Pancreas (tissue), 10 donors: Measurements from ENCODE around the gene ZNF268. TPM values are rescaled to one million over a fixed set of nuclear protein-coding genes. Genes with fewer than 3 reads are reported as not detected.

Experiments
- ATAC-seq, 4 donors: fragments of 200-7000 bp; cut with Tn5 transposase; one replicate each; pipeline versions ENCODE4 v1.8.0 to v1.9.1; 2020; ENCODE audit warnings: mild to moderate bottlenecking in 4 of 4, moderate library complexity in 4 of 4
- DNase-seq, 6 donors: peaks; one replicate each; pipeline ENCODE4 v3.0.0-alpha.2; 2020
- FAIRE-seq: peaks from 2 replicates; lab custom pipeline; 2012; peaks lifted over from hg19 to GRCh38; lab: Jason Lieb, UNC
- H3K27ac ChIP-seq, 4 donors: fragments of 200-600 bp; sonication (generic); 1 replicate in 3 of 4; 2 replicates in 1 of 4; pipeline versions ENCODE4 v1.5.0 to v1.8.0; 2020
- H3K27me3 ChIP-seq, 4 donors: fragments of 200-600 bp; one replicate each; pipeline ENCODE4 v1.8.0; 2021
- H3K36me3 ChIP-seq, 3 donors: fragments of 200-600 bp; sonication (generic) in 1 of 3; one replicate each; pipeline versions ENCODE4 v1.5.0 to v1.8.0; 2020 to 2021
- H3K4me1 ChIP-seq, 3 donors: fragments of 200-600 bp; one replicate each; pipeline ENCODE4 v1.8.0; 2021
- H3K4me3 ChIP-seq, 4 donors: fragments of 200-600 bp; sonication (generic) in 2 of 4; one replicate each; pipeline versions ENCODE4 v1.5.0 to v1.8.0; 2020 to 2021
- H3K9me3 ChIP-seq, 4 donors: fragments of 200-600 bp; one replicate each; pipeline ENCODE4 v1.8.0; 2021
- CTCF ChIP-seq, 4 donors: fragments of 200-600 bp; sonication (generic) in 3 of 4; IDR thresholded peaks; one replicate each; pipeline versions ENCODE4 v1.5.0 to v1.8.0; 2021; ENCODE audit warnings: antibody characterized with exemption in 4 of 4
- WGBS, 2 donors: extraction: QIAGEN DNeasy Blood & Tissue Kit; methylation state at CpG; one replicate each; pipeline ENCODE4 v1.1.7; 2013; 5-methylcytosine and 5-hydroxymethylcytosine counted together
- intact Hi-C, 3 donors: fragments of 100-400 bp; cut with DNase I; formaldehyde crosslinking; loops; one replicate each; pipeline versions ENCODE4 v1.11.1 to v1.14.2; 2022
- polyA plus RNA-seq, 2 donors: library from polyadenylated mRNA; stranded (reverse); fragments of 200-250 nt; gene quantifications; one replicate each; pipeline ENCODE4 v1.2.3, GENCODE V29; 2013
- total RNA-seq, 6 donors: library from RNA; stranded (reverse); fragmentation: NEBNext Ultra II Directional in 4 of 6; extraction: Animal tissue kit (Norgen Biotek cat#: 25700) in 4 of 6; gene quantifications; one replicate each; pipeline versions ENCODE4 v1.2.1 to v1.2.4, GENCODE V29; 2021 to 2023
- donor health status: healthy with polysubstance abuse.
- donor health status: DM: no; HTN: no; CAD: no; lungs with moderate emphysema.
- donor health status: DM: no; HTN: no; CAD: no.
- donor health status: control.
- donor health status: control.
- donor health status: Bipolar disorder and iron deficiency.
- donor health status: DM: yes; HTN: yes; CAD: no.
- donor health status: DM: no; HTN: no; CAD: no.
- donor health status: DM: no; HTN: no; CAD: no.
- donor health status: DM: yes; HTN: yes; CAD: no.

Gene ZNF268
- total and polyA plus RNA-seq, 8 donors: 2.4 to 14.0 (median 8.3) TPM

DNA sequence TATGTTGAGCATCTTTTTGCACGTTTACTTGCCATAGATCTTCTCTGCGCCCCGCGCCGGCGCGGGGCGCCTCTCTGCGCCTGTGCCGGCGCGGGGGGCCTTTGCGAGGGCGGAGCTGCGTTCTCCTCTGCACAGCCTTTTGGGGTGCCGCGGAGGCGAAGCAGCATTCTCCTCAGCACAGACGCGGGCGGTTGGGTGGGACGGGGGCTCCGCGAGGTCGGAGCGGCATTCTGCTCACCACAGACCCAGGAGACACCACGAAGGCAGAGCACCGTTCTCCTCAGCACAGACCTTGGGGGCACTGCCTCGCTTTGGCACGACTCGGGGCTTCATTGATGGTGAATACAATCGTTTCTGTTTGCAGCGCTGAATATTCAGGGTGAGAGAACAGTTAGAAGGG lies 82.9 kb downstream of the ZNF268 start:
- Histone ChIP-seq H3K9me3 (no peaks in the 10 kb centered on the region), H3K27me3 (no peaks in the 10 kb centered on the region), H3K27ac (no peak overlapping the region), H3K36me3 (no peaks in the 10 kb centered on the region), H3K4me1 (no peaks in the 10 kb centered on the region), H3K4me3 (no peak overlapping the region)
- FAIRE-seq (no peak), ATAC-seq (peak in 2 of 4 donors; percentile 21 to 75), DNase-seq (peak in 1 of 6 donors; percentile 17)
- TF ChIP-seq CTCF (IDR thresholded peaks at IDR 0.05): no peak
- intact Hi-C loops: no loop called here
- 76 to 80% methylated on average over 33 of the region's 33 CpGs for WGBS, 2 donors

Other genes with a start within 250 kb of the ZNF268 start
- gene ZNF605, start 225.2 kb upstream of the ZNF268 start, total RNA-seq: 1 to 10 TPM; 3.3 to 8.6 (median 4.8) TPM
- gene ZNF605, start 225.2 kb upstream of the ZNF268 start, polyA plus RNA-seq: 1 to 10 TPM; 3.6 to 4.0 TPM
- gene ZNF26, start 195.1 kb upstream of the ZNF268 start, total RNA-seq: 1 to 10 TPM; 5.1 to 7.9 (median 6.4) TPM
- gene ZNF26, start 195.1 kb upstream of the ZNF268 start, polyA plus RNA-seq: 1 to 10 TPM; 4.8 to 5.5 TPM
- gene ZNF84, start 144.0 kb upstream of the ZNF268 start, total RNA-seq: 10 to 100 TPM in 4 of 6 donors, 1 to 10 TPM in 2; 7.8 to 17.4 (median 10.5) TPM
- gene ZNF84, start 144.0 kb upstream of the ZNF268 start, polyA plus RNA-seq: 10 to 100 TPM in 1 of 2 donors, 1 to 10 TPM in 1; 8.5 to 12.4 TPM
- 10 to 100 TPM in 1 of 6 donors, 1 to 10 TPM in 5; 6.5 to 12.5 (median 9.4) TPM for gene ZNF140, start 100.6 kb upstream of the ZNF268 start, total RNA-seq
- gene ZNF140, start 100.6 kb upstream of the ZNF268 start, polyA plus RNA-seq: 10 to 100 TPM; 12.5 to 19.6 TPM
- gene ZNF891, start 51.2 kb upstream of the ZNF268 start, total RNA-seq: 1 to 10 TPM in 4 of 6 donors, under 1 TPM in 2; 0.57 to 1.6 (median 1.0) TPM
- gene ZNF891, start 51.2 kb upstream of the ZNF268 start, polyA plus RNA-seq: under 1 TPM; 0.80 to 0.95 TPM
- gene ZNF10, start 50.9 kb upstream of the ZNF268 start, total RNA-seq: 1 to 10 TPM; 3.9 to 7.5 (median 6.0) TPM
- gene ZNF10, start 50.9 kb upstream of the ZNF268 start, polyA plus RNA-seq: 10 to 100 TPM in 1 of 2 donors, 1 to 10 TPM in 1; 9.3 to 15.9 TPM
- not detected for gene ANHX, start 54.4 kb downstream of the ZNF268 start, total RNA-seq
- gene ANHX, start 54.4 kb downstream of the ZNF268 start, polyA plus RNA-seq: not detected